A549 (cell line): ENCODE measurements around the gene H6PD. TPM values are rescaled to one million over a fixed set of nuclear protein-coding genes. Genes with fewer than 3 reads are reported as not detected.

Experiments
- ATAC-seq, 2 experiments: fragments of 200-7000 bp in 1 of 2; fragments of >200 bp in 1 of 2; cut with Nextera tagmentation in 1 of 2; cut with Tn5 transposase in 1 of 2; 3 replicates each; pipeline versions ENCODE4 v1.8.0 to v1.9.1; 2018 to 2020; ENCODE audit warnings: mild to moderate bottlenecking in 1 of 2, moderate library complexity in 1 of 2
- CTCF ChIA-PET: fragments of 300-600 bp; sonication (Branson Sonifier 250); formaldehyde crosslinking; extraction: SDS; loops from one replicate; lab custom pipeline; 2021; ENCODE audit warnings: antibody characterized with exemption, inconsistent platforms; lab: Yijun Ruan, JAX
- POLR2A ChIA-PET: fragments of 350-600 bp; formaldehyde crosslinking; extraction: SDS; loops from one replicate; lab custom pipeline; 2021; ENCODE audit warnings: antibody characterized with exemption, inconsistent platforms; lab: Yijun Ruan, JAX
- DNase-seq, 2 experiments: peaks; one replicate each; pipeline versions ENCODE4 v3.0.0 to v3.0.0-alpha.2; 2011 to 2016; ENCODE audit warnings: low read depth in 1 of 2, low spot score in 1 of 2
- FAIRE-seq: peaks from 2 replicates; lab custom pipeline; 2011; peaks lifted over from hg19 to GRCh38; lab: Jason Lieb, UNC
- H3K27ac ChIP-seq, 2 experiments: fragments of >200 bp; sonication (Bioruptor Twin); formaldehyde crosslinking; 3 replicates each; pipeline ENCODE4 v1.5.1; 2016 to 2017
- H3K4me1 ChIP-seq: fragments of >200 bp; sonication (Bioruptor Twin); formaldehyde crosslinking; 3 replicates; pipeline ENCODE4 v1.6.1; 2016
- H3K4me2 ChIP-seq: fragments of >200 bp; sonication (Bioruptor Twin); formaldehyde crosslinking; 3 replicates; pipeline ENCODE4 v1.6.1; 2016
- H3K4me3 ChIP-seq: fragments of >200 bp; sonication (Bioruptor Twin); formaldehyde crosslinking; 3 replicates; pipeline ENCODE4 v1.5.1; 2016
- H3K9me3 ChIP-seq: fragments of >200 bp; sonication (Bioruptor Twin); formaldehyde crosslinking; 3 replicates; pipeline ENCODE4 v1.6.1; 2016
- BCL3 ChIP-seq: fragments of >200 bp; sonication (Bioruptor Twin); formaldehyde crosslinking; IDR thresholded peaks from 3 replicates; pipeline ENCODE4 v1.6.1; 2016
- BHLHE40 ChIP-seq: IDR thresholded peaks from 2 replicates; pipeline ENCODE4 v1.6.1; 2012; ENCODE audit warnings: low read depth, low read length, inconsistent platforms
- CBX2 ChIP-seq: fragments of 200-600 bp; sonication (generic); IDR thresholded peaks from 2 replicates; pipeline ENCODE4 v1.6.1; 2016; ENCODE audit warnings: low read depth, mild to moderate bottlenecking, borderline replicate concordance
- CBX8 ChIP-seq: fragments of 200-600 bp; sonication (generic); IDR thresholded peaks from 2 replicates; pipeline ENCODE4 v1.6.1; 2016
- CEBPB ChIP-seq, 2 experiments: fragments of >200 bp in 1 of 2; sonication (Bioruptor Twin) in 1 of 2; formaldehyde crosslinking in 1 of 2; IDR thresholded peaks; 2 replicates each; pipeline ENCODE4 v1.6.1; 2012 to 2016
- CTCF ChIP-seq: fragments of >200 bp; sonication (Bioruptor Twin); formaldehyde crosslinking; IDR thresholded peaks from 3 replicates; pipeline ENCODE4 v1.5.1; 2016
- E2F6 ChIP-seq: IDR thresholded peaks from 2 replicates; pipeline ENCODE4 v1.6.1; 2012; ENCODE audit warnings: low read depth, borderline replicate concordance
- EHMT2 ChIP-seq: fragments of 200-600 bp; sonication (generic); IDR thresholded peaks from 2 replicates; pipeline ENCODE4 v1.6.1; 2016; ENCODE audit warnings: antibody characterized with exemption, low read depth, mild to moderate bottlenecking, moderate library complexity
- ELK1 ChIP-seq: fragments of 150-350 bp; IDR thresholded peaks from 2 replicates; pipeline ENCODE4 v1.6.1; 2014; ENCODE audit warnings: low read depth, mild to moderate bottlenecking, low read length
- EP300 ChIP-seq, 2 experiments: fragments of >200 bp; sonication (Bioruptor Twin); formaldehyde crosslinking; IDR thresholded peaks; 2 replicates in 1 of 2; 3 replicates in 1 of 2; pipeline ENCODE4 v1.6.1; 2016 to 2017
- ESRRA ChIP-seq: fragments of 150-350 bp; IDR thresholded peaks from 2 replicates; pipeline ENCODE4 v1.6.1; 2014; ENCODE audit warnings: mild to moderate bottlenecking, low read length, borderline replicate concordance
- FOSL2 ChIP-seq, 2 experiments: fragments of 450-650 bp in 1 of 2; fragments of >200 bp in 1 of 2; sonication (Bioruptor Twin) in 1 of 2; formaldehyde crosslinking; IDR thresholded peaks; 2 replicates each; pipeline versions ENCODE4 v1.5.0 to v1.6.1; 2016 to 2020; ENCODE audit warnings: mild to moderate bottlenecking in 1 of 2, moderate library complexity in 1 of 2
- GATA3 ChIP-seq: IDR thresholded peaks from 2 replicates; pipeline ENCODE4 v1.6.1; 2012; ENCODE audit warnings: borderline replicate concordance
- HEYL ChIP-seq: fragments of 250-450 bp; sonication (Bioruptor Pico); IDR thresholded peaks from 2 replicates; pipeline ENCODE4 v1.8.0; 2021; ENCODE audit warnings: mild to moderate bottlenecking, moderate library complexity
- HOXA7 ChIP-seq: fragments of 250-450 bp; sonication (Bioruptor Pico); IDR thresholded peaks from 2 replicates; pipeline ENCODE4 v1.5.0; 2020; ENCODE audit warnings: mild to moderate bottlenecking, moderate library complexity
- JUNB ChIP-seq: fragments of >200 bp; sonication (Bioruptor Twin); formaldehyde crosslinking; IDR thresholded peaks from 2 replicates; pipeline ENCODE4 v1.6.1; 2016
- MAX ChIP-seq: IDR thresholded peaks from 2 replicates; pipeline ENCODE4 v1.6.1; 2012
- NFE2L2 ChIP-seq: fragments of 150-350 bp; conservative IDR thresholded peaks from 2 replicates; pipeline ENCODE4 v1.6.1; 2014; ENCODE audit warnings: low read length
- NR3C1 ChIP-seq: fragments of >200 bp; sonication (Bioruptor Twin); formaldehyde crosslinking; IDR thresholded peaks from 3 replicates; pipeline ENCODE4 v1.6.1; 2017
- PHF8 ChIP-seq: fragments of 200-600 bp; sonication (generic); IDR thresholded peaks from 2 replicates; pipeline ENCODE4 v1.6.1; 2016; ENCODE audit warnings: low read depth, mild to moderate bottlenecking, antibody characterized with exemption, moderate library complexity, borderline replicate concordance
- RCOR1 ChIP-seq: fragments of 150-350 bp; IDR thresholded peaks from 2 replicates; pipeline ENCODE4 v1.6.1; 2014; ENCODE audit warnings: antibody characterized with exemption, low read length, low read depth
- RFX5 ChIP-seq: fragments of 450-650 bp; IDR thresholded peaks from 2 replicates; pipeline ENCODE4 v1.7.1; 2014; ENCODE audit warnings: antibody characterized with exemption, mild to moderate bottlenecking, moderate library complexity
- SMC3 ChIP-seq: fragments of >200 bp; sonication (Bioruptor Twin); formaldehyde crosslinking; IDR thresholded peaks from 3 replicates; pipeline ENCODE4 v1.6.1; 2018; ENCODE audit warnings: inconsistent platforms
- TFCP2L1 ChIP-seq: fragments of 250-450 bp; sonication (Bioruptor Pico); IDR thresholded peaks from 2 replicates; pipeline ENCODE4 v1.5.0; 2021; ENCODE audit warnings: mild to moderate bottlenecking
- TP53 ChIP-seq: fragments of 250-450 bp; sonication (Bioruptor Pico); IDR thresholded peaks from 2 replicates; pipeline ENCODE4 v1.5.0; 2021; ENCODE audit warnings: mild to moderate bottlenecking, moderate library complexity
- ZC3H11A ChIP-seq: fragments of 450-650 bp; IDR thresholded peaks from 2 replicates; pipeline ENCODE4 v1.6.1; 2014; ENCODE audit warnings: antibody characterized with exemption, mild to moderate bottlenecking
- ZFP36 ChIP-seq: fragments of 450-650 bp; IDR thresholded peaks from 2 replicates; pipeline ENCODE4 v1.6.1; 2014; ENCODE audit warnings: borderline replicate concordance; ENCODE audit not compliant: partially characterized antibody
- ZNF302 ChIP-seq: fragments of 250-450 bp; sonication (Bioruptor Pico); IDR thresholded peaks from 2 replicates; pipeline ENCODE4 v1.9.0; 2021; ENCODE audit warnings: inconsistent platforms, mild to moderate bottlenecking, moderate library complexity
- WGBS: methylation state at CpG from one replicate; pipeline ENCODE4 v1.1.6; 2017; ENCODE audit errors: missing lambda C conversion rate; 5-methylcytosine and 5-hydroxymethylcytosine counted together
- polyA plus RNA-seq, 4 experiments: library from polyadenylated mRNA; depleted of rRNA in 3 of 4; stranded (reverse); fragments of >200 nt; fragmentation: RNase III in 1 of 4; extraction: RNeasy Plus Mini Kit Qiagen cat#74134 plus additional on column Dnase treatment in 1 of 4; gene quantifications; 2 replicates in 3 of 4; 3 replicates in 1 of 4; pipeline ENCODE4 v1.2.3, GENCODE V29; 2011 to 2017

Gene H6PD
- polyA plus RNA-seq, 2 of the 4 experiments (the other 2 are of a cell fraction): 6.0 to 7.9 TPM

GRCh38 chr1:9314111-9314510 lies 79.5 kb downstream of the H6PD start:
- 71% methylated on average over 8 of the region's 8 CpGs for whole genome bisulfite sequencing
- no peak for TF ChIP-seq SMC3
- no peak for TF ChIP-seq CTCF
- TF ChIP-seq JUNB: no peak
- no peak for TF ChIP-seq CEBPB (IDR thresholded peaks at IDR 0.05)
- TF ChIP-seq BHLHE40: no peak
- no peak for TF ChIP-seq ZFP36
- no peak for TF ChIP-seq ESRRA
- no peak for TF ChIP-seq CBX8
- peak overlapping the region; percentile 87; the same call in 1 of the 3 replicates for H3K4me2 ChIP-seq
- ChIA-PET CTCF (interaction anchor here (0.7 to 0.8 kb wide), 2 partner anchors 9 to 10 kb away, joined by 3 read pairs; no protein-coding TSS in a partner anchor), POLR2A (no interaction called here)
- H3K9me3 ChIP-seq: no peaks in the 10 kb centered on the region
- no peak overlapping the region for H3K4me3 ChIP-seq
- ATAC-seq (no peak), DNase-seq (no peak), FAIRE-seq (no peak)
- peak overlapping the region; percentile 92 to 93; a peak in 5 of 6 replicates for H3K27ac ChIP-seq
- peaks cover 66% of the 10 kb centered on the region for H3K4me1 ChIP-seq

GRCh38 chr1:9314711-9315379 lies 80.3 kb downstream of the H6PD start:
- Histone ChIP-seq H3K4me1 (peaks cover 73% of the 10 kb centered on the region), H3K4me2 (peak overlapping the region; percentile 87), H3K27ac (peak overlapping the region; percentile 92 to 93), H3K4me3 (no peak overlapping the region), H3K9me3 (no peaks in the 10 kb centered on the region)
- FAIRE-seq (no peak), DNase-seq (no peak), ATAC-seq (no peak)
- ChIA-PET CTCF (no interaction called here), POLR2A (no interaction called here)
- TF ChIP-seq PHF8 (no peak), EHMT2 (no peak), ELK1 (no peak), BCL3 (no peak), FOSL2 (IDR thresholded peaks at IDR 0.05) (no peak), FOSL2 (CRISPR knock-in tag; IDR thresholded peaks at IDR 0.05) (no peak), RCOR1 (no peak), HEYL (CRISPR knock-in tag) (no peak), NR3C1 (no peak), ZFP36 (peak; percentile 65)
- 69% methylated on average over 11 of the region's 11 CpGs for WGBS

GRCh38 chr1:9315411-9316079 lies 81.0 kb downstream of the H6PD start:
- H3K27ac ChIP-seq: peak overlapping the region; percentile 92 to 93
- ChIA-PET POLR2A (no interaction called here), CTCF (no interaction called here)
- H3K9me3 ChIP-seq: no peaks in the 10 kb centered on the region
- peak overlapping the region; percentile 87 for H3K4me2 ChIP-seq
- DNase-seq (peak in 1 of 2 experiments; percentile 43), ATAC-seq (peak; percentile 44 to 50; a peak in 5 of 6 replicates), FAIRE-seq (no peak)
- peak overlapping the region; percentile 13; the same call in 1 of the 3 replicates for H3K4me3 ChIP-seq
- peaks cover 80% of the 10 kb centered on the region for H3K4me1 ChIP-seq
- 20% methylated on average over 17 of the region's 20 CpGs for WGBS
- TF ChIP-seq TFCP2L1 (CRISPR knock-in tag) (no peak), EP300 (IDR thresholded peaks at IDR 0.05) (no peak), GATA3 (no peak), MAX (peak; percentile 46; the same call in 1 of the 2 replicates), HEYL (CRISPR knock-in tag) (no peak), ZNF302 (CRISPR knock-in tag) (no peak), ZC3H11A (no peak), CBX2 (no peak), E2F6 (no peak), EHMT2 (no peak), NFE2L2 (peak; percentile 57), RFX5 (no peak), FOSL2 (IDR thresholded peaks at IDR 0.05) (0 out of 2 replicates have a peak, but pooled peaks have one; percentile 5), FOSL2 (CRISPR knock-in tag; IDR thresholded peaks at IDR 0.05) (no peak), TP53 (CRISPR knock-in tag) (no peak), HOXA7 (CRISPR knock-in tag) (no peak), SMC3 (no peak)
